B cell (primary cell): ENCODE results near the gene DOLPP1.

ENCODE experiments used
- EZH2 ChIP-seq: IDR thresholded peaks from 2 replicates; pipeline ENCODE4 v1.6.1; 2012; ENCODE audit warnings: borderline replicate concordance, low read depth, mild to moderate bottlenecking, moderate library complexity, low read length; ENCODE audit not compliant: insufficient read depth, poor library complexity, severe bottlenecking
- TF ChIP-seq, protein P1 (sequence below): fragments of 200-600 bp; IDR thresholded peaks from one replicate; pipeline ENCODE4 v1.8.0; 2022; ENCODE audit warnings: antibody characterized with exemption, mild to moderate bottlenecking

DNA sequence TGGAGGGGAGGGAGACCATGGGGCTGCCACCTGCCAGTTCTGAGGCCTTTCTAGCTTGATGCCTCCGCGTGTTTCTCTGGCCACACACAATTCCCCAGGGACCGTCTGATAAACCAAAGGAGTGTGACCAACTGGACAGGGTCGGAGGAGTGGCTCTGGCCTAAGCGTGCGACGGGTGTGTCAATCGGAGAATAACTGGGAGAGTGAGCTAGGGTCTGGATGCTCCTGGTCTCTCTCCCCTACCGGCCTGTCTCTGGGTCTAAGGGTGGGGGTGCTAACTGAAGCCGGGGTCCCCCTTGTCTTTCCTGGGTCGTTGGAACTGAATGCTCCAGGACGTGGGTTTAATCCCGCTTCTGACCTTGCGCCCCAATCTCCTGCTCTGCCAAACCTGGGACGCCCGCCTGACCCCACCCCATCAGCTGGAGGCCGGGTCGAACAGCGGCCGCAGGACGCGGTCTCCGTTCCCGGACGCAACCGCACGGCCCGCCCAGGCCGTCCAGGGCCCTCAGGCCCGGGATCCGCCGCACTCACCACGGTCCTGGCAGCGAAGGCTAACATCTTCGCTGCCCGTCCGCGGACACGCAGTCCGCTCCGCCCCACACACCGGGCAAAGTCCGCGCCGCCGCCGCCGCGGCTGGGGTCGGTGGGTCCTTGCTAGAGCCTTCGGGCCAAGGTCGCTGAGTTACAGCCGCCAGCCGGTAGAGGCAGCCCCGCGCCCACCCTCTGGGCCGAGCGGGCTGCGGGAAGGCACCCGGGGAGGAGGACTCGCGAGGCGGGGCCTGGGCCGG, 29.2 kb downstream of the DOLPP1 start:
- no peak for TF ChIP-seq EZH2
- TF ChIP-seq, protein P1, sequence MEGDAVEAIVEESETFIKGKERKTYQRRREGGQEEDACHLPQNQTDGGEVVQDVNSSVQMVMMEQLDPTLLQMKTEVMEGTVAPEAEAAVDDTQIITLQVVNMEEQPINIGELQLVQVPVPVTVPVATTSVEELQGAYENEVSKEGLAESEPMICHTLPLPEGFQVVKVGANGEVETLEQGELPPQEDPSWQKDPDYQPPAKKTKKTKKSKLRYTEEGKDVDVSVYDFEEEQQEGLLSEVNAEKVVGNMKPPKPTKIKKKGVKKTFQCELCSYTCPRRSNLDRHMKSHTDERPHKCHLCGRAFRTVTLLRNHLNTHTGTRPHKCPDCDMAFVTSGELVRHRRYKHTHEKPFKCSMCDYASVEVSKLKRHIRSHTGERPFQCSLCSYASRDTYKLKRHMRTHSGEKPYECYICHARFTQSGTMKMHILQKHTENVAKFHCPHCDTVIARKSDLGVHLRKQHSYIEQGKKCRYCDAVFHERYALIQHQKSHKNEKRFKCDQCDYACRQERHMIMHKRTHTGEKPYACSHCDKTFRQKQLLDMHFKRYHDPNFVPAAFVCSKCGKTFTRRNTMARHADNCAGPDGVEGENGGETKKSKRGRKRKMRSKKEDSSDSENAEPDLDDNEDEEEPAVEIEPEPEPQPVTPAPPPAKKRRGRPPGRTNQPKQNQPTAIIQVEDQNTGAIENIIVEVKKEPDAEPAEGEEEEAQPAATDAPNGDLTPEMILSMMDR: no peak
